HCT116 (cell line): Measurements from ENCODE around the gene PRKN. TPM values are rescaled to one million over a fixed set of nuclear protein-coding genes. Genes with fewer than 3 reads are reported as not detected.

Source experiments
- ATAC-seq: fragments of 200-7000 bp; cut with Tn5 transposase; 2 replicates; pipeline ENCODE4 v1.9.1; 2020; ENCODE audit warnings: mild to moderate bottlenecking, moderate library complexity
- BruUV-seq: library from RNA; stranded (reverse); fragments of 400-500 nt; replicated peaks from 2 replicates; lab custom pipeline; 2021; lab: Mats Ljungman, UMichigan
- CTCF ChIA-PET: fragments of 300-600 bp; sonication (Branson Sonifier 250); formaldehyde crosslinking; loops from one replicate; lab custom pipeline; 2021; ENCODE audit warnings: antibody characterized with exemption; lab: Charles Lee
- POLR2A ChIA-PET: fragments of 300-600, 350-600 bp; sonication (Branson Sonifier 250); formaldehyde crosslinking; loops from one replicate; lab custom pipeline; 2021; ENCODE audit warnings: antibody characterized with exemption; lab: Charles Lee
- RAD21 ChIA-PET, 2 experiments: fragments of 300-600 bp; sonication (Branson Sonifier 250); formaldehyde crosslinking; loops; one replicate each; lab custom pipeline; 2023; ENCODE audit warnings: low total read pairs in 2 of 2; ENCODE audit not compliant: uncharacterized antibody in 2 of 2, unreplicated experiment in 2 of 2, low non-redundant PET in 1 of 2; lab: Charles Lee
- DNase-seq: peaks from one replicate; pipeline ENCODE4 v3.0.0-alpha.2; 2010; ENCODE audit warnings: low read depth, low spot score
- H2AFZ ChIP-seq: fragments of 200-600 bp; shearing (Covaris generic), sonication (generic); 2 replicates; pipeline ENCODE4 v1.6.1; 2017; ENCODE audit warnings: low read depth, mixed run types, mixed read lengths, antibody characterized with exemption, low read length; ENCODE audit not compliant: poor library complexity, severe bottlenecking
- H3K27ac ChIP-seq: 2 replicates; pipeline ENCODE4 v1.5.1; 2012; ENCODE audit warnings: low read depth, low read length
- H3K27me3 ChIP-seq: fragments of 200-600 bp; sonication (generic); 2 replicates; pipeline ENCODE4 v1.6.1; 2016; ENCODE audit warnings: mixed run types, low read length, mixed read lengths; ENCODE audit not compliant: insufficient read depth
- H3K36me3 ChIP-seq, 2 experiments: fragments of 200-500 bp in 1 of 2; fragments of 200-600 bp in 1 of 2; sonication (Bioruptor generic) in 1 of 2; sonication (generic) in 1 of 2; 2 replicates each; pipeline versions ENCODE4 v1.5.1 to v1.6.1; 2014 to 2016; ENCODE audit warnings: low read length in 2 of 2, inconsistent platforms in 1 of 2, mixed read lengths in 1 of 2, mixed run types in 1 of 2; ENCODE audit not compliant: insufficient read depth in 2 of 2, control insufficient read depth in 1 of 2
- H3K4me1 ChIP-seq, 2 experiments: fragments of 200-600 bp in 1 of 2; sonication (generic) in 1 of 2; 2 replicates each; pipeline versions ENCODE4 v1.5.1 to v1.6.1; 2012 to 2017; ENCODE audit warnings: low read length in 2 of 2, inconsistent platforms in 1 of 2, mild to moderate bottlenecking in 1 of 2, mixed read lengths in 1 of 2, mixed run types in 1 of 2, moderate library complexity in 1 of 2; ENCODE audit not compliant: insufficient read depth in 2 of 2, control insufficient read depth in 1 of 2
- H3K4me2 ChIP-seq: fragments of 200-600 bp; sonication (generic); 2 replicates; pipeline ENCODE4 v1.6.1; 2017; ENCODE audit warnings: mixed run types, low read length, mixed read lengths
- H3K4me3 ChIP-seq, 2 experiments: fragments of 200-600 bp in 1 of 2; sonication (generic) in 1 of 2; replicated peaks in 1 of 2; 2 replicates each; pipeline ENCODE4 v1.5.1; 2011 to 2016; ENCODE audit warnings: low read length in 2 of 2, control low read depth in 1 of 2, low read depth in 1 of 2, mild to moderate bottlenecking in 1 of 2, mixed read lengths in 1 of 2, mixed run types in 1 of 2
- H3K79me2 ChIP-seq: fragments of 200-600 bp; sonication (generic); 2 replicates; pipeline ENCODE4 v1.6.1; 2017; ENCODE audit warnings: mild to moderate bottlenecking, mixed run types, low read length, moderate library complexity, mixed read lengths; ENCODE audit not compliant: insufficient read depth
- H3K9ac ChIP-seq: fragments of 200-600 bp; sonication (generic); 2 replicates; pipeline ENCODE4 v1.6.1; 2016; ENCODE audit warnings: low read length, mixed read lengths
- H3K9me2 ChIP-seq: fragments of 200-600 bp; sonication (generic), shearing (Covaris generic); 2 replicates; pipeline ENCODE4 v1.6.1; 2017; ENCODE audit warnings: mixed run types, mild to moderate bottlenecking, moderate library complexity; ENCODE audit not compliant: insufficient read depth
- H3K9me3 ChIP-seq, 2 experiments: fragments of 200-500 bp in 1 of 2; fragments of 200-600 bp in 1 of 2; sonication (Bioruptor generic) in 1 of 2; sonication (generic) in 1 of 2; 2 replicates each; pipeline ENCODE4 v1.6.1; 2014 to 2017; ENCODE audit warnings: low read length in 2 of 2, mixed read lengths in 2 of 2, inconsistent platforms in 1 of 2, low read depth in 1 of 2, mild to moderate bottlenecking in 1 of 2, mixed run types in 1 of 2, moderate library complexity in 1 of 2; ENCODE audit not compliant: control insufficient read depth in 1 of 2, insufficient read depth in 1 of 2
- H4K20me1 ChIP-seq: fragments of 200-600 bp; sonication (generic), shearing (Covaris generic); 2 replicates; pipeline ENCODE4 v1.6.1; 2017; ENCODE audit warnings: mixed run types, mild to moderate bottlenecking, moderate library complexity; ENCODE audit not compliant: insufficient read depth
- CBX3 ChIP-seq: IDR thresholded peaks from 2 replicates; pipeline ENCODE4 v1.6.1; 2012; ENCODE audit warnings: low read depth
- EGR1 ChIP-seq: IDR thresholded peaks from 2 replicates; pipeline ENCODE4 v1.6.1; 2012; ENCODE audit warnings: low read depth
- ELF1 ChIP-seq: IDR thresholded peaks from 2 replicates; pipeline ENCODE4 v1.6.1; 2012; ENCODE audit warnings: low read depth, borderline replicate concordance
- JUND ChIP-seq: IDR thresholded peaks from 2 replicates; pipeline ENCODE4 v1.6.1; 2012
- MAX ChIP-seq: IDR thresholded peaks from 2 replicates; pipeline ENCODE4 v1.6.1; 2012
- POLR2A ChIP-seq: IDR thresholded peaks from 2 replicates; pipeline ENCODE4 v1.7.0; 2011; ENCODE audit warnings: borderline replicate concordance; ENCODE audit not compliant: insufficient read depth, insufficient read length; ENCODE audit errors: extremely low read depth
- POLR2AphosphoS5 ChIP-seq: IDR thresholded peaks from 2 replicates; pipeline ENCODE4 v1.6.1; 2011; ENCODE audit warnings: mild to moderate bottlenecking, low read depth, low read length, moderate library complexity
- RAD21 ChIP-seq: IDR thresholded peaks from 2 replicates; pipeline ENCODE4 v1.6.1; 2012; ENCODE audit warnings: low read depth, mild to moderate bottlenecking
- REST ChIP-seq: IDR thresholded peaks from 2 replicates; pipeline ENCODE4 v1.6.1; 2012; ENCODE audit warnings: low read depth
- SIN3A ChIP-seq: IDR thresholded peaks from 2 replicates; pipeline ENCODE4 v1.6.1; 2012; ENCODE audit warnings: low read depth
- SRF ChIP-seq: IDR thresholded peaks from 2 replicates; pipeline ENCODE4 v1.6.1; 2012; ENCODE audit warnings: low read depth
- YY1 ChIP-seq: IDR thresholded peaks from 2 replicates; pipeline ENCODE4 v1.6.1; 2011; ENCODE audit warnings: low read length, low read depth, moderate library complexity, mild to moderate bottlenecking; ENCODE audit not compliant: insufficient replicate concordance; ENCODE audit errors: extremely low read depth
- ZBTB33 ChIP-seq: IDR thresholded peaks from 2 replicates; pipeline ENCODE4 v1.6.1; 2011; ENCODE audit warnings: mild to moderate bottlenecking, low read length, moderate library complexity; ENCODE audit not compliant: insufficient replicate concordance; ENCODE audit errors: extremely low read depth
- ZNF274 ChIP-seq: fragments of 200-500 bp; sonication (Bioruptor generic); IDR thresholded peaks from 2 replicates; pipeline ENCODE4 v1.6.1; 2014; ENCODE audit warnings: mild to moderate bottlenecking, low read depth, low read length, inconsistent platforms
- intact Hi-C: fragments of 100-400 bp; cut with micrococcal nuclease; formaldehyde crosslinking; loops from 2 replicates; pipeline ENCODE4 v1.10.0; 2022
- total RNA-seq: library from RNA; stranded (reverse); gene quantifications from one replicate; pipeline ENCODE4 v1.2.1, GENCODE V29; 2021; ENCODE audit not compliant: unreplicated experiment
- TF ChIP-seq, protein P1 (sequence below): IDR thresholded peaks from 2 replicates; pipeline ENCODE4 v1.6.1; 2012

The PRKN gene
- total RNA-seq, 1 experiment from 2014 or later: 2.6 TPM

GRCh38 chr6:161400671-161401070 is 1326.9 kb downstream of the PRKN start:
- no peak overlapping the region for H3K4me2 ChIP-seq
- POLR2A ChIA-PET: no interaction called here
- H3K27me3 ChIP-seq: no peaks in the 10 kb centered on the region
- no peaks in the 10 kb centered on the region for H3K9me2 ChIP-seq
- H3K27ac ChIP-seq: no peak overlapping the region
- RAD21 ChIA-PET: no interaction called here
- no peak for TF ChIP-seq POLR2AphosphoS5
- TF ChIP-seq, protein P1, sequence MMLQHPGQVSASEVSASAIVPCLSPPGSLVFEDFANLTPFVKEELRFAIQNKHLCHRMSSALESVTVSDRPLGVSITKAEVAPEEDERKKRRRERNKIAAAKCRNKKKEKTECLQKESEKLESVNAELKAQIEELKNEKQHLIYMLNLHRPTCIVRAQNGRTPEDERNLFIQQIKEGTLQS: no peak
- no peak for TF ChIP-seq ELF1
- no peak for TF ChIP-seq RAD21
- no peak for TF ChIP-seq EGR1
- TF ChIP-seq POLR2A: no peak
- no peak for TF ChIP-seq SRF
- ATAC-seq (no peak), DNase-seq (no peak)
- no peaks in the 10 kb centered on the region for H4K20me1 ChIP-seq
- H3K9me3 ChIP-seq: no peaks in the 10 kb centered on the region; a peak in 1 of 4 replicates
- intact Hi-C loops: no loop called here
- CTCF ChIA-PET: interaction anchor here (1.0 kb wide), 1 partner anchor 17 kb away, joined by 3 read pairs; no protein-coding TSS in a partner anchor
- no TSS peak for BruUV-seq
- H3K9ac ChIP-seq: no peak overlapping the region
- H3K4me1 ChIP-seq: no peaks in the 10 kb centered on the region
- H2AFZ ChIP-seq: no peak overlapping the region
- no peak overlapping the region for H3K4me3 ChIP-seq
- H3K36me3 ChIP-seq: no peaks in the 10 kb centered on the region
- no peaks in the 10 kb centered on the region for H3K79me2 ChIP-seq

DNA sequence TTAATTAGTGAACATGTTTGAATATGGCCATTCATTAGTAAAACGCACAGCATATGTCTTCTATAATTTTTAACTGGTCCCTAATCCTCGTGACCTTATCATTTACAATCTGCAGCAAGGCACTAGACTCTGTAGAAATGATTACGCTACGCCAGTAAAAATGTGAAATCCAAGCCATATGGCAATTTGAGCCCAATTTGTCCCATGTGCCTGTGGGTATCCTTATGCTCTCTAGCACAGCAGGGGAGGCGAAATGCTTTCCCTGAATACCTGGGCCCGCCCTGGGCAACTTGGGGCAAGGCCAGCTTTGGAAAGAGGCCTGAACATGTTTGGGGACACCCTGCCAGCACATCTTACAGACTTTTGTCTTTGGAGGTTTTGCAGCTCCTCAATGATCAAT is 1331.0 kb downstream of the PRKN start:
- no TSS peak for BruUV-seq
- Histone ChIP-seq H3K4me1 (peaks cover 0 to 6% of the 10 kb centered on the region in 2 experiments; a peak in 2 of 4 replicates), H4K20me1 (no peaks in the 10 kb centered on the region), H3K9me3 (no peaks in the 10 kb centered on the region), H3K9me2 (no peaks in the 10 kb centered on the region), H3K4me3 (no peak overlapping the region), H3K36me3 (no peaks in the 10 kb centered on the region), H2AFZ (no peak overlapping the region), H3K4me2 (no peak overlapping the region), H3K27ac (no peak overlapping the region), H3K27me3 (no peaks in the 10 kb centered on the region), H3K79me2 (no peaks in the 10 kb centered on the region), H3K9ac (no peak overlapping the region)
- POLR2A ChIA-PET: no interaction called here
- intact Hi-C loops: no loop called here
- no peak for ATAC-seq
- CTCF ChIA-PET: interaction anchor here (3.5 kb wide), 1 partner anchor 22 kb away, joined by 12 read pairs; no protein-coding TSS in a partner anchor
- no peak for DNase-seq
- RAD21 ChIA-PET: no interaction called here
- TF ChIP-seq RAD21 (no peak), POLR2AphosphoS5 (no peak), ZNF274 (no peak), YY1 (no peak), POLR2A (no peak), ELF1 (no peak), ZBTB33 (no peak), REST (no peak), JUND (no peak), SIN3A (no peak), CBX3 (no peak), EGR1 (no peak), MAX (no peak)
